ENCODE results near the gene GSTT2.

The GSTT2 gene

DNA sequence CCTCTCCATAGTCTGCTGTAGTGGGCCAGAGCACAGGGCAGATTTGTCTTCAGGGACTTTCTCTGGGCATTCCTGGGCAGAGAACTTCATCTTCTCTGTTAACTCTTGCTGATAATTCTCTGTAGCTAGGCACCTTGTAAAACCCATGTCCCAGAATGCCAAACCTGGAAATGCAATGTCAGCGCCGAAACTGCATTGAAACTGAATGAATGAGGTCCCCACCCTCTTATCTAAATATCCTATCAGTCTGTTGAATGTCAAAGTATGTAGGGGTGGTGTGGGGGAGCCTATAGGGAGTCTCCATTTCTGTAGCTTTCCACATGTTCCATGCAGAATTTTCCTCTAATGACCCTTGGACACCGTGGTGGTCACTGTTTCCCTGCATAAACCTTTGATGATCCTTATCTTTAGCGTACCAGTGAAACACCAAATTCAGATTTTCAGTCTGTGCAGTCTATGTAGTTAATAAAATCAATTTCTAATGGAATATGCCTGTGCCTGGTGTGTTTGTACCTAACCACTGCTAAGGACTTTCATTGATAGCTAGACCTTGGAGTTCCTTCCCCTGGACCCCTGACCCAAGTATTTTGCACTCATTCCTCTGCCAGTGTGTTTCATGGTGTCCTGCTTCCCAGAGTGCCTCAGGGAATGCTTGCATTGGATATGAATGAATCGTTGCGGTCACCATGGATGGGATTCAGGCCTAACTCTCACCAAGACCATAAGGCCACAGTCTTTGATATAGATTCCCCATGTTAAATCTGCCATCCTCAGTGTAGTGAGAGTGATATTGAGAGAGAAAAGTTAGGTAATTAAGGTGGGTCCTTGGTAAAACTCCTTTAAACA is 28.7 kb downstream of the GSTT2 start:
- no peak for DNase-seq

DNA sequence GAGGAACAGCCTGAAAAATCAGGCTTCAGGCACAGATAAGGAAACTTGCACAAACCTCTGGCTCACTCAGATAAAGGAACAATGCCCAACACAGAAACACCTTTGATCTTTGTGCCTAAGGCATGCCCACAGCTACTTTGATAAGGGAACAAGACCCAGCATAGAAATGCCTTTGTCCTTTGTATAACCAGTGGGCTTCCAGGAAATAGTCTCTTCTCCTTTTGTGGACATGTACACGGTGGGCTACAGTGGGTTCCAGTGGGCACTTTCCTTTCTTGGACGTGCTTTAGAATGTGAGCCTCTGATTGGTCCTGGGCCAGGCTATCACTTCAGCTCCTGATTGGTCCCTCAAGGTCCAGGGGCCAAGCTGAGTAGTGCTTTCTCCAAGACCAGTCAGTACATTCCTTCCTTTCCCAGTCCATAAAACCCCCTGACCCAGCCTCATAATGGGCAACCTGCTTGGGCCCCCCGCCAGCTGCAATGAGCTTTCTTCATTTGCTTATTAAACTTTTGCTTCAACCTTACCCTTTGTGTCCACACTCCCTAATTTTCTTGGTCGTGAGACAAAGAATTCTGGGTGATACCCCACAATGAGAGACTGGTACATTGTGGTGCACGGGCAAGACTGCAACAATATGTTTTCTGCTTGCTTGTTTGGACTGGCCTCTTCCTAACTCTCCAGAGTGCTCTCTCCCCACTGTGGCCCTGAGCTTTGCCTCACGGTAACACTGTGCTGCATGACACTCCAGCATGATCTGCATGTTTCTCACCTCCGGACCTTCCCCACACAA is 29.5 kb downstream of the GSTT2 start:
- DNase-seq = no peak

DNA sequence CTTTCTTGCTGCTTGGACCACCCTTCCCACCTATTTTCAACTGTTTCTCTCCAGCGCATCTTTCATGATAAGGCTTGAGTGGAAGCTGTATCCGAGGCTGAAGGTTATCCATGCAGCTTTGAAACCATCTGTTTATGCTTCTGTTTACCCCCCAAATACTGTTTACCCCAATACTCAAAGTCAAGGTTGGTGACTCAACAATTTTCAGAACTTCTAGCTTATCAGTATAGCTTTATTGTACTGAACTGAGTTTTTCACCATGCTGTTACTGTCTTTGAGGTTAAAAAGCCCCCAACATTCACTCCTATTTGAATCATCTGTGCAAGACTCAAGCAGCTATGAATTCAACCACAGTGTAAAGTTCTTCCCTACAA is 30.1 kb downstream of the GSTT2 start:
- DNase-seq = no peak

DNA sequence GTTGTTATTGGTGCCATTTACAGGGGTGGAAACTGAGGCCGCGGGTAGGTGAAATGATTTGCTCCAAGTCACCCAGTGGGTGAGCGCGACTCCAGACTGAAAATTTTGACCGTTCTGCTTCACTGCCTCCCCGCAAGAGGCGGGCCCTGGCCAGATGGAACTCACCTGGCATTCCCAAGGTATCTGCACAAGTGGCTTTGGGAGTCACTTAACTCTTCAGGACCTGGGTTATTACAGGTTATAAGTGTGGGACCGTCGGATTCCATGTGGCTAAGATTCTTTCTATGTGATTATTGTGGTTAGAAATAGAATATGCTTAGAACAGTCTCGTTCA is 31.8 kb downstream of the GSTT2 start:
- no peak for DNase-seq

DNA sequence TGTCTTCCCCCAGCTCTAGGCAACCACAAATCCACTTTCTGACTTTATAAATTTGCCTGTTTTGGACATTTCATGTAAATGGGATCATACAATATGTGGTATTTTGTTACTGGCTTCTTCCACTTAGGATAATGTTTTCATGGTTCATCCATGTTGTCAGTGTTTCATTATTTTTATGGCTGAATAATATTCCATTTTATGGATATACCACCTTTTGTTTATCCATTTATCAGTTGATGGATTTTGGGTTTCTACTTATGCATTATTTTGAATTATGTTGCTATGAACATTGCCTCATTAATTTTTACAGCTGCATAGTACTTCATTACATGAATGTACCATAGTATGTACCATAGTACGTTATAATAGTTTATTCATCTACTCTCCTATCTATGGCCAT is 36.2 kb downstream of the GSTT2 start:
- no peak for DNase-seq

DNA sequence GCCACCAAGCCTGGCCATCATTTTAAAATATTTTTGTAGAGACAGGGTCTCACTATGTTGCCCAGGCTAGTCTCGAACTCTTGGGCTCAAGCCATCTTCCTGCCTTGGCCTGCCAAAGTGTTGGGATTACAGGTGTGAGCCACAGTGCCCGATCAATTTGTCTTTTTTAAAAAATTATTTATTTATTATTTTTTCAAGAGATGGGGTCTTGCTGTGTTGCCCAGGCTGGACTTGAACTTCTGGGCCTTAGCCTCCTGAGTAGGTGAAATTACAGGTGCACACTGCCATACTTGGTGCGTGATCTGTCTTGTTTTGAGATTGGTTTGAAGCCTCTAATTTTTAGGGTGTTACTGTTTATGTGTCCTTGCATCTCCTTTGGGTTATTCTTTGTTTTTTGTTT is 41.4 kb downstream of the GSTT2 start:
- no peak for DNase-seq

DNA sequence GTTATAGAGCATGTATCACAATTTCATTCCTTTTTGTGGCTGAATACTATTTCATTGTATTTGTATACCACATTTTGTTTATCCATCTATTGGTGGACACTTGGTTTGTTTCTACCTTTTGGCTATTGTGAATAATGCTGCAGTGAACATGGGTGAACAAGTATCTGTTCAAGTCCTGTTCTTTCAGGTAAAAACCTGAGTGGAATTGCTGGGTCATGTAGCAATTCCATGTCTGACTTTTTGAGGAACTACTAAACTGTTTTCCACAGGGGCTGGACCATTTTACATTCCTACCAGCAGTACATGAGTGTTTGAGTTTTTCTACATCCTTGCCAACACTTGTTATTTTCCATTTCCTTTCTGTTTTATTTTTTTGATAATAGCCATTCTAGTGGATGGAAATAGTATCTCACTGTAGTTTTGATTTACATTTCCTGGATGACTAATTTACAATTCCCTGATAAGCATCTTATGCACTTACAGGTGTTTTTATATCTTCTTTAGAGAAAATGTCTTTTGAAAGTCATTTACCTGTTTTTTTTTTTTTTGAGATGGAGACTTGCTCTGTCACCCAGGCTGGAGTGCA is 43.4 kb downstream of the GSTT2 start:
- no peak for DNase-seq

DNA sequence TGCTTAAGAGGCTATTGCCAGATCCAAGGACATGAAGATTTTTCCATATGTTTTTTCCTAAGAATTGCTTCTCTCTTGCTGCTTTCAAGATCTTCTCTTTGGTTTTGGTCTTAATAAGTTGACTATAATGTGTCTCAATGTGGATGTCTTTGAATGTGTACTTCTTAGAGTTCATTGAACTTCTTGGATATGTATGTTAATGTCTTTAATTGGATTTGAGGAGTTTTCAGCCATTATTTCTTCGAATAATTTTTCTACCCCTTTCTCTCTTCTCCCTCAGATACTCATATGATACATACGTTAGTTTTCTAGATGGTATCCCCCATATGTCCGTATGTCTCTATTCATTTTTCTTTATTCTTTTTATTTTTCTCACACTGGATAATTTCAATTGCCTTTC is 44.4 kb downstream of the GSTT2 start:
- no peak for DNase-seq

DNA sequence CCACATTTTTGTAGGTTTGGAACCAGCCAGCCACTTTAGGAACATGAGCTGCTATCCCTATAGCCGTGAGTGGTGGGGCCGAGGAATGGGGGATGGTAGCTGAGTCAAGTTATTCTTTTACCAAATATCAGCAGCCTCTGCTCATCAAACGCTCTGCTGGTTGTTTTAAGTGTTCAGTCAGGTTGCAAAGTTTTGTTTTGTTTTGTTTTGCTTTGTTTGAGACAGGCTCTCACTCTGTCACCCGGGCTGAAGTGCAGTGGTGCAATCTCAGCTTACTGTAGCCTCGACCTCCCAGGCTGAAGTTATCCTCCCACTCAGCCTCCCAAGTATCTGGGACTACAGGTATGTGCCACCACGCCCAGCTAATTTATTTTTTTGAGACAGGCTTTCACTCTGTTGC is 45.5 kb downstream of the GSTT2 start:
- no peak for DNase-seq

DNA sequence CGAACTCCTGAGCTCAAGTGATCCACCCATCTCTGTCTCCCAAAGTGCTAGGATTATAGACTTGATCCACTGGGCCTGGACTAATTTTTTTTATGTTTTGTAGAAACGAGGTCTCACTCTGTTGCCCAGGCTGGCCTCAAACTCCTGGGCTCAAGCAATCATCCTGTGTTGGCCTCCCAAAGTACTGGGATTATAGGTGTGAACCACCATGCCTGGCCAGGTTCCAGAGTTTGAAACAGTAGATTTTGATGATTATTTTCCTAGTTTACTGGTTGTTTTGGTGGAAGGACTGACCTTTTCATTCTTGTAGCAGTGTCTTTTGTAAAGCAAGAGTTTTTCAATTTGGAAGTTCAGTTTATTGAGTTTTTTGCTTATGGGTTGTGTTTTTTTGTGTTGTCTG is 46.1 kb downstream of the GSTT2 start:
- no peak for DNase-seq

DNA sequence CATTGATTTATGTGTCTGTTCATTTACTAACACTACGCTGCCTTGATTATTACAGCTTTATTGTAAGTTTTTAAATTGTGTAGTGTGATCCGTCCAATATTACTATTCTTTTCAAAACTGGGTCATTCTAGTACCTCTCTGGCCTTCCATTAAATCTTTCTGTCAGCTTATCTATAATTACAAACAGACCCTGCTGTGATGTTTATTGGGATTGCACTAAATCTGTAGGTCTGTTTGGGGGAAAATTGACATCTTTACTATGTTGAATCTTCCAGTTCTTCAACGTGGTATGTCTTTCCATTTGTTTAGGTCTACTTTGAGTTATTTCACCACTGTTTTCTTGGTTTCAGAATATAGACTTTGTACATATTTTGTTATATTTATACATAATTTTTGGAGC is 46.8 kb downstream of the GSTT2 start:
- DNase-seq = no peak

DNA sequence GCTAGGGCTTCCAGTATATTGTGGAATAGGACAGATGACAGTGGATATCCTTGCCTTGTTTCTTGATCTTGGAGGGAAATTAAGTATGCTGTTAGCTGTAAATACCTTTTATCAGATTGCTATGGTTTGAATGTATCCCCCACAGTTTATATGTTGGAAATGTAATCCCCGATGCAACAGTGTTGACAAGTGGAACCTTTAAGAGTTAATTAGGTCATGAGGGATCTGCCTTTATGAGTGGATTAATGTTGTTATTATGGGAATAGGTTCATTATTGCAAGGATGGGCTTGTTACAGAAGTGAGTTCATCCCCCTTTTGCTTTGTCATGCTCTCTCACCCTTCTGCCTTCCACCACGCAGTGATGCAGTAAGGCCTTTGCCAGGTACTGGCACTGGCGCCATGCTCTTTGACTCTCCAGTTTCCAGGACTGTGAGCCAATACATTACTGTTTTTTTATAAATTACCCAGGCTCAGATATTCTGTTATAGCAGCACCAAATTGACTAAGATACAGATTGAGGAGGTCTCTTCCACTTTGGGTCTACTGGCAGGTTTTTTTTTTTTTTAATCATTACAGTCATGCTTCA is 47.5 kb downstream of the GSTT2 start:
- no peak for DNase-seq

DNA sequence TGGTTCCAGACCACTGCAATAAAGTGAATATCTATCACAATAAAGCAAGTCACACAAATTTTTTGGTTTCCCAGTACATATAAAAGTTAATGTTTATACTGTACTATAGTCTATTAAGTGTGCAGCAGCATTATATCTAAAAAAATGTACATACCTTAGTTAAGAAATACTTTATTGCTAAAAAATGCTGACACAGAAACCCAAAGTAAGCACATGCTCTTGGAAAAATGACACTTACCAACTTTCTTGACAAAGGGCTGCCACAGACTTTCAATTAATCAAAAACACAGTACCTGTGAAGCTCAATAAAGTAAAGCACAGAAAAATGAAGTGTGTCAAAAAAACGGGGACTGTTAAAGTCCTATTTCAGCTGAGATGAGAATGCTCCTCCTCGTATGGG is 48.1 kb downstream of the GSTT2 start:
- no peak for DNase-seq

DNA sequence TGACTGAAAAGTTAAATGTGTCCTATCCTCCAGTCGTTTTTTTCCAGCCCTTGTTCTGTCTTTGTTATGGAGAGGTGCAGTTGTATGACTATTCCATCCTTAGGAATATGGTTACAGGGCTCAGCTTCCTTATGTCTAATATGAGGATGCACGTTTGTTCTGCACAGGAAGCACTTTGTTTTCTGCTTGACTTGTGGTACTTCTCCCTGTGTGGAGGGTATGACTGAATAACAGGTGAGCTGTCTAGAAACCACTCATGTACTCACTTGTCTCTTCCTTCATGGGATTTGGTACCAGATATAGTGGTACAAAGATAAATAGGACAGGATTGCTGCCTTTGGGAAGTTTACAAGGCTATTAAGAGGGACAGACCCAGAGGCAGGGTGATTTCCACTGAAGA is 48.6 kb downstream of the GSTT2 start:
- no peak for DNase-seq

DNA sequence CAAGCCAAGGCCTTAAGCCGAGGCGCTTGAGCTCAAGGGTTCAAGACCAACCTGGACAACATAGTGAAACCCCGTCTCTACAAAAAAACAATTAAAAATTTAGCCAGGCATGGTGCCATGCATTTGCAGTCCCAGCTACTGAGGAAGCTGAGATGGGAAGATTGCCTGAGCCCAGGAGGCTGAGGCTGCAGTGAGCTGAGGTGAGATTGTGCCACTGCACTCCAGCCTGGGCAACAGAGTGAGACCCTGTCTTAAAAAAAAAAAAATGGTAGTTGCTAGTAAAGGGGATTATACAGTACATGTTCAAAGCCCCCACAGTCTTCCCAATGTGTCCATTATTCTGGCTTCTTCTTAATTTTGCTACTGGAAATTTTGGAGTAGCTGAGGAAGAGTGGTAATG is 49.4 kb downstream of the GSTT2 start:
- no peak for DNase-seq

DNA sequence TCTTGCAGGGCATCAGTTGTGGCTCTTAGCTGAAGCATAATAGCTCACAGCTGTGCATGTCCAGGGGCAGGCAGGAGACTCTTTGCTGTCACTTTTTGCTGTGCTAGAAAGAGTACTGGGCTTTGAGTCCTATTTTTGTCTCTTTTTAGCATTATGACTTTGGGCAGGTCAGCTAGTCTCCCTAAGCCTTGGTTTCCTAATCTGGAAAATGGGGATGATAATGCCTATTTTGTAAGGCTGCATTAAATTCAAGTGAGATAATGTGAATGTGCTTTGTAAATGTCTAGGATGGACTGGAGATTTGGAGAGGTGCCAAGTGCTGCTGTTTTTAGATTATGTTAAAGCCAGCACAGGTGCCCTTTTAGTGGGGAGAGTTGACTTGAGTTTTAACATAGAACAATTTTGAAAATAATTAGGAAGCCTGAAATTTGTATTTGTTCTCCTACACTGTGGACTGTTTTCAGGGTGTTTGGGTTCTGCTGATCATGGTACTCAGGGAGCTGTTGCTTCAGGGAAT is 50.3 kb downstream of the GSTT2 start:
- no peak for DNase-seq

Measured in anterior cingulate cortex (tissue), 58 donors.